Islet precursor cell (in vitro differentiated cells): ENCODE measurements around the gene SNTG2.

Source experiments
- DNase-seq: peaks from one replicate; pipeline ENCODE4 v3.0.0-alpha.2; 2018

The SNTG2 gene

DNA sequence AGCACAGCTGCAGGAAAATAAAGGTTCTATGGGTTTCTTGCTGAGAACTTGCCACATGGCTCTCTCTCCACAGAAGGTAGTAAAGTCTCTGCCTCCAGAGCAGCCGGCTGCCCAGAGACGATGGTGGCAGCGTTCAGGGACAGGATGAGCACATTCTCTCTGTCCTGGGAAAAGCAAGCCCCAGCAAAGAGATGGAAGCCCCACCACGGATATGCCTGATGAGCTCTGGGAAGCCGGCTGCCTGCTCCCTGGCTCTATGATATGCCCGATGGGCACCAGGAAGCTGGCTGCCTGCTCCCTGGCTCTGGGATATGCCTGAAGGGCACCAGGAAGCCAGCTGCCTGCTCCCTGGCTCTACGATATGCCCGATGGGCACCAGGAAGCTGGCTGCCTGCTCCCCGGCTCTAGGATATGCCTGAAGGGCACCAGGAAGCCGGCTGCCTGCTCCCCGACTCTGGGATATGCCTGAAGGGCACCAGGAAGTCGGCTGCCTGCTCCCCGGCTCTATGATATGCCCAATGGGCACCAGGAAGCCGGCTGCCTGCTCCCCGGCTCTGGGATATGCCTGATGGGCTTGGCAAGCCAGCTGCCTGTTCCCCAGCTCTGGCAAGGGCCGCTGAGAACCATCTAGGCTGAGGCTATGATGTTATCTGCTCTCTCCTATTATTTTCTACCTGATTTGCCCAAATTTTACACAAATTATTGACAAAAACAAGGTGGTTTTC, 21.5 kb upstream of the SNTG2 start:
- DNase-seq = peak; percentile 48

DNA sequence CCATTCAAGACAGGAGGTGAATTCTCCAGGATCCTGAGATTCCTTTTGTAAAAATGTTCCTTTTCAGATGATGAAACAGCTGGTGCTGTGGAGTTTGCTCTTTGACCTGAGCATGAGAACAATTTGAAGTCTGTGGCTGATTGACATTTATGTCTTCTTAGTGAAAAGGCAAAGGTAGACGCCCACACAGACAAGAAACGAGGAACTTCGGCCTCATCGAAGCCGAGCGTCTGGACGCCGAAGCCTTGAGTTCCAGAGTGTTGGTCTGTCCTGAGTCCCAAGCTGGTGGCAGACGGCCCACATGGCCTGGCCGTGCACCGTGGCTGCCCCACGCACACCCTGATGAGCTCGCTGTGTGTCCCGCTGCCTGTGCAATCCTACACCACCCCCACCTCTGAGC, 20.7 kb upstream of the SNTG2 start:
- peak; percentile 30 for DNase-seq

DNA sequence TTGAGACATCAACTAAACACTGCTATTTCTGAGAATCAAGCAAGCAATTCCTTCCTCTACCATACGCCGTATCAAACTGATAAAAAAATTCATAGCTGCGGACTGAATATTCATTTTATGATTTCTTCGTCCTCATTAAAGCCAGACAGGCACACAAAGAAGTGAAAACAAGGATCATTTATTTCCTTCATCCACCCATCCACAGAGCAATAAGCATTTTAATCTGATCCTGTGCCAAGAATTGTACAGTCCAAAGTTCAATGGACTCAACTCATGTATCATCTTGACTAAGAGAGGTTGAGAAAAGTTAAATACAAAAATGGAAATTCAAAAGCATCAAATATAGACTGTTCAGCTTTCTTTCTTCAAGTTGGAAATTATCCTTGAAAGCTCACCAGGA, 19.7 kb upstream of the SNTG2 start:
- no peak for DNase-seq

DNA sequence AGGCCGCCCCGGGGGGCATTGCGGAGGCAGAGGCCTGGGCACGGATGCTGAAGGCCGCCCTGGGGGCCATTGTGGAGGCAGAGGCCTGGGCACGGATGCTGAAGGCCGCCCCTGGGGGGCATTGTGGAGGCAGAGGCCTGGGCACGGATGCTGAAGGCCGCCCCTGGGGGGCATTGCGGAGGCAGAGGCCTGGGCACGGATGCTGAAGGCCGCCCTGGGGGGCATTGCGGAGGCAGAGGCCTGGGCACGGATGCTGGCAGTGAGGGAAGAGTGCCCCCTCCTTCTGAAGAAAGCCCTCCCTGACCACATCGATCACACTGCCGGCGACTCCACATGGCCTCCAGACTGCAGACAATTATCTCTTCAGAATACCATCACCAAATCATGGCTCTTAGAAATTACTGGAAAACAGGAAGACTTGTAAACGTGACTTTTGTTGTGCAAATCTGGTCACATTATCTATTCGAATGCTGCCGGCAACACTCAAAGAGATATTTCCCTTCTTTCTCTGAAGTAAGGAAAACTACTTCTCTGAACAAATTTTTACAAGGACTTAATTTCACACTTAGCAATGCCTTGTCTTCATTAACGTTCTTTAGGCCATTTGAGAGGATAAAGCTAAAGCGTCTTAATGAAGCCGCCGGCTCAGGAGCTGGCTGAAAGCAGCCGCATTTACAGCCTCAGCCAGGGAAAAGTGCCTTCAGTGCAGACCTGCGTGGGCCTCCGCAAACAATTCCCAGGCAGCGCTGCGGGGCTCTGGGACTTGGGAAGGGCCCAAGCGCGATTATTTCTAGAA, 18.1 kb upstream of the SNTG2 start:
- no peak for DNase-seq

DNA sequence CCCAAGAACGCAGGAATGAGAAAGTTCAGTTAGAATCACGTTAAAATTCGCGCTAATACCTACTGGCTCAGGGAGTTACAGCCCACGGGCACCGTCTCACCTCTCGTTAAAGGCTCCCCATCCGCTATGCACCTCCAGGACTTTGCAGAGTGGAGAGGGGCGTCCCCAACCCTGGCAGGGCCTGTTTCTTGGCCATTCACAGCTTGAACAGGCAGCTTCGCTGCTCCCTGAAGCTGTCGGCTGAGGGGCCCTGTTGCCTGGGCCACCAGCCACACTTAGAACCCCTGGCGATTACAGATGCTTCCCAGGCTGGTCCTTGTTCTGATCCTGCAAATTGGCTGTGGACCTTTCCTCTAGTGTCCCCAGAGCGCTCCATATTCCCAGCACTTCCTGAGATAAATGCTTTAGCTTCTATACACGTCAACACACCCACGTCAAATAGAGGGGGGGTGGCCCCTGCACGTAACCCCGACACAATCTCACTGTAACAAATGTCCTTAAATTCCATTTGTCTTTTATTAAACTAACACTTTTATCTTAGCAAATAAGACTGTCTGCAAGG, 16.8 kb upstream of the SNTG2 start:
- no peak for DNase-seq

DNA sequence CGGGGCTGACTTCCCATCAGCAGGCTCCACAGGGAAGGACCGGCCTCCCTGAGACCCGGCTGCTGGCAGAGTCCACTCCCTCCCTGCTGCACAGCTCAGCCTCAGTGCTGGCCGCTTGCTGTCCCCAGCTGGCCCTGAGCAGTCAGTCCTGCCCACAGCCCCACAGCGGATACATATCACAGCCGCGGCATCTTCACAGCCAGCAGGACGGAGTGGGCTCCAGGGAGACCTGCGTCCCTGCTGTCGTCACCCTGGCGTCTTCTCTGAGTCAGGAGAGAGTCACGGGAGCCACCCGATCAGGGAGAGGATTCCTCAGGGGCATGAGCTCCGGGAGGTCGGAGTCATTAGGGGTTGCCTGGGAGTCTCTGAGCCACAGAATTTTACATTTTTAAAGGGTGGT, 13.1 kb upstream of the SNTG2 start:
- DNase-seq = no peak

DNA sequence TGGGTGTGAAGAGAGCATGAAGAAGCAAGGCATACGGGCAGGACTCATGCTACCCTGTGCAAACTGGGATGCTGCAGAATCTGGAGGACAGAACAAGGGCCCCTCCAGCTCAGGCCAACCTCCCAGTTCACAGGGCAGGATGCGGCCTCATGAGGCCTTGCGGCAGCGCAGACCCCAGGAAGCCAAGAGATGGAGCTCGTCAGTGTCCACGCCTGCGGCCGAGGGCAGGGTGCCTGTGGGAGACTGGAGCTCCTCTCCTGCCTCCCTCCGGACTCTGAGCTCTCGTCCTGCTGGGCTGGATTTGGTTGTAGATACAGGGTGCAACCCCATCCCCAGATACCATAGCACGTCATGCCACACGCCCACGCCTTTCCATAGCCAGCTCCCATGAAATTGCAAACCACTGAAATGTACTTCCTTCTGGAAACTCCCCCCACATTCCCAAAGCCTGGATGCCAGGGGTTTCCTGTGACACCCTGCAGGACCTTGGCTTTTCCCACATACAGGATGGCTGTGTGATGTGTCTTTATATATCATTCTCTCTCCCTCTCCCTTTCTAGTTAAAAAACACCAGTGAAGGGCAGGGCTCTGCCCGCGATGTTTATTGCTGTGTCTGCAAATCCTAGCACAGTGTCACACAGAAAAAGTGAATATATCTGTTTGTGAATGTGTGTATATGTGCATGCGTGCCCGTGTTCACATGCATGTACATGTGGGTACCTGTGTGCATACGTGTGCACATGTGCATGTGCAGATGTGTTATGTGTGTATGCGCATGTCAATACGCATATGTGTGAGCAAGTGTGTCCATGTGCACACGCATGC, 12.3 kb upstream of the SNTG2 start:
- no peak for DNase-seq

DNA sequence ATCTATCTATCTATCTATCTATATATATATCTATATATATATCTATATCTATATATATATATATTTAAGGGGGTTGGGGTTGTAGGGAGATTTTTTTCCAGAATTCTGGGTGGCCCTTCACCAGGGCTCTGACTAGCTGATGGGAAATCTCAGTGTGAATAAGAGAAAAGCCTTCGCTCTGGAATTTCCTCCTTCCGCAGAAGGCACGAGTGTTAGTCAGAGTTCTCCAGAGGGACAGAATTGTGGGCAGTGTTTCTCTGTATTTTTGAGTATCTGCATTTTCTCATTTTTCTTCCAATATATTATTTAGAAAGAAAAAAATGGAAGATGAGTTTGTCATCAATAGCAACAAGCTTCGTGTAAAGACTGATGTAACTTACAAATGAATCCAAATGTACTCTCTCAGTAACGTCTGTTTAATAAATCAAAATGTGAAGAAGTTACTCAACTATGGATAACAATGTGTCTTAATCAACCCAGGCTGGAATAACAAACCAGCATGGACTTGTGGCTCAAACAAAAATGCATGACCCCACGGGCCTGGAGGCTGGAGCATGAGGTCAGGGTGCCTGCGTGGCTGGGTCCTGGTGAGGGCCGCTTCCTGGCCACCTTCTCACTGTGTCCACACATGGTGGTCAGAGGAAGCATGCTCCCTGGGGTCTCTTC, 10.6 kb upstream of the SNTG2 start:
- no peak for DNase-seq

DNA sequence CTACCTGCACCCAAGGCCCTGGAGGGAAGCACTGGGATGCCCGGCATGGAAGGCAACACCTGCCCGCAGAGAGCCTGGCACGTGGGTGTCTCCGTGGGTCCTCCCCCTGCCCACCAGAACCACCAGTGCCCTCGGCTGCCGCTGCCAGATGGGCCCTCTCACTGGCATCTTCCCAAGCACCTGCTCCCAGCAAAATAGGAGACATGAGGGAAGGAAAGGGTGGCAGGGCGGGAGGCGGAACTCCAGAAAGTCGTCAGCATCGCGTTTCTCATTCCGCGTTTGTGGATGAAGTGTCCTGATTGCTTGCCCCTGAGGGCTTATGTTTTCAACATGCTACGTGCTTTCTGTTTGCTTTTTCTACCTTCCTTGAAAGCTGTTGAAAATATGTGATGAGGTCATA, 8.8 kb upstream of the SNTG2 start:
- no peak for DNase-seq

DNA sequence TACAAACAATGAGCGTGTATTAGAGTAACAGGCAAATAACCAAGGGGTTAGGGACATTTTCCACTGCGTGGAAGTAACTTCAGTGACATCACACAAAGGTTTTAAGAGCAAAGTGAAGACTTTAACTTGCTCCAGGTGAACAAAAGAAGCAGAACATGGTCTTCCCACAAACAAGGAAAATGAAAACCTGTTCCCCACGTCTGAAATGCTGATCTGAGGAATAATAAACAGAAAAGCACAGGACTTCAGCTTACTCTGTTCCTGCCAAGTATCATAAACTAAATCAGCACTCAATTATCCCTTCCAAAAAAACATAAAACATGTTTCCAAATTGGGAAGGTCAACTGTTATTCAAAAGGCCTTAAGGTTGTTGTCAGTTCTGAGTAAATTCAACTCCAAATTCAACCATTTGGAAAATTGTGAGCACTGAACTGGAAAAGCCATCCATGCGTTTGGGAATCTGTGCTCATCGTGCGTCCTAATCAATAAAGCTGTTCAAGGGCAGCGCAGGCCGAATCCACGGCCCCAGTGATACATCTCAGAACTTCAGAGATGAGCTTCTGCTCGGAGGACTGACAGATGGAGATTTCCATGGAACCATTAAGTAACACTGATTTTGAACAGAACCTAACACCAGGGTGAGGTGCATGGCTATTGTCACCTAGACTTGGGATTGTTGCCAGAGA, 7.7 kb upstream of the SNTG2 start:
- no peak for DNase-seq

DNA sequence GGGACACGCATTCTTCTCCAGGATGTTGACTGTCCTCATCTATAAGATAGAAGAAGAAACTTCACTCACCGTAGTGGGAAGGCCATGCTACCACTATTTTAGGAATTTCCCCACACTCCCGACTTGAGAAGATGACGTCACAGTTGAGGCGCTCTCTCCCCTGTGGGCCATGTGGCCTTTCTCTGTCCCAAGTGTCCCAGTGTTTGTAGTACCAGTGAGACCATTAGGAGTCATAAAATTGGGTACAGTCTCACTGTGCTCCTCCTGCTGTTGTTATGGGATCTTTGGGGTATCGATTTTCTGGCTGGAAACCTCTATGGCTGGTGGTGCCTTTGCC, 7.2 kb upstream of the SNTG2 start:
- no peak for DNase-seq

DNA sequence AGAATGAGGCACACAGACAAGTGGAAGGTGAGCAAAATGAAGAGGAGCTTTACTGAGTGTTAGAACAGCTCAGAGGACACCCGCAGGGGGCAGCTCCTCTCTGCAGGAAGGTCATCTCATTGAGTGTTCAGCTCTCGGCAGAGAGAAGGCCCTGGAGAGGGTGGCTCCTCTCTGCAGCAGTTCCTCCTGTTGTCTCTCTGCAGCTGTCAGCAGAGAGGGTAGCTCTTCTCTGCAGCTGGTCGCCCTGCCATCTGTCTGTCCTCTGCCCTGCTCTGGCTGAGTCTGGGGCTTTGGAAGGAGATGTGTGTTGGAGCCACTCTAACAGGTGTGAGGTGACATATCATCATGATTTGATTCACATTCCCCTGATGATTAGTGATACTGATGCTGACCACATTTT, 6.8 kb upstream of the SNTG2 start:
- DNase-seq = no peak

DNA sequence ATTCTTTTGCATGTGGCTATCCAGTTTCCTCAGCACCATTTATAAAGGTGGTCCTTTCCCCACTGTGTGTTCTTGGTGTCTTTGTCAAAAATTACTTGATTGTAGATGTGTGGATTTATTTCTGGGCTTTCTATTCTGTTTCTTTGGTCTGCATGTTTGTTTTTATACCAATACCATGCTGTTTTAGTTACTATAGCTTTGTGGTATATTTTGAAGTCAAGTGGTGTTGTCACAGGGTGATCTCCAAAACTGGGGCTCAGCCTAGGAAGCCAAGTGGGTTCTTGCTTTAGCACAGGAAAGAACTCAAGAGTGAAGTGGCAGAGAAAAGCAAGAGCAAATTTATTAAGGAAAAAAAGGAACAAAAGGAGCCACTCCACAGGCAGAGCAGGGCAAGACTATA, 6.0 kb upstream of the SNTG2 start:
- no peak for DNase-seq

DNA sequence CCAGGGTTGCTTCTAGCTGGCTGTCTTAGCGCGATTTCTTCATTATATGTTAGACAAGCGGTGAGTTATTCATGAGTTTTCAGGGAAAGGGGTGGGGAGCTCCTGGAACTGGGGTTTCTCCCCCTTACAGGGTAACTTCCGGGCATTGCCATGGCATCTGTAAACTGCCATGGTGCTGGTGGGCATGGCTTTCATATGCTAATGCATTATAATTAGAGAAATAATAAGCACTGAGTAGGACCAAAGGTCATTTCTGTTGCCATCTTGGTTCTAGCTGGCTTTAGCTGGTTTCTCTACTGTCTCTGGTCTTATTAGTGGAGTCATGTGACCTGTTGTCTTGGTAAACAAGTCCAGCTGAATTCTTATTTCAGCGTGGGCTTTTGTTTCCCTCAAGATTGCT, 5.5 kb upstream of the SNTG2 start:
- no peak for DNase-seq

DNA sequence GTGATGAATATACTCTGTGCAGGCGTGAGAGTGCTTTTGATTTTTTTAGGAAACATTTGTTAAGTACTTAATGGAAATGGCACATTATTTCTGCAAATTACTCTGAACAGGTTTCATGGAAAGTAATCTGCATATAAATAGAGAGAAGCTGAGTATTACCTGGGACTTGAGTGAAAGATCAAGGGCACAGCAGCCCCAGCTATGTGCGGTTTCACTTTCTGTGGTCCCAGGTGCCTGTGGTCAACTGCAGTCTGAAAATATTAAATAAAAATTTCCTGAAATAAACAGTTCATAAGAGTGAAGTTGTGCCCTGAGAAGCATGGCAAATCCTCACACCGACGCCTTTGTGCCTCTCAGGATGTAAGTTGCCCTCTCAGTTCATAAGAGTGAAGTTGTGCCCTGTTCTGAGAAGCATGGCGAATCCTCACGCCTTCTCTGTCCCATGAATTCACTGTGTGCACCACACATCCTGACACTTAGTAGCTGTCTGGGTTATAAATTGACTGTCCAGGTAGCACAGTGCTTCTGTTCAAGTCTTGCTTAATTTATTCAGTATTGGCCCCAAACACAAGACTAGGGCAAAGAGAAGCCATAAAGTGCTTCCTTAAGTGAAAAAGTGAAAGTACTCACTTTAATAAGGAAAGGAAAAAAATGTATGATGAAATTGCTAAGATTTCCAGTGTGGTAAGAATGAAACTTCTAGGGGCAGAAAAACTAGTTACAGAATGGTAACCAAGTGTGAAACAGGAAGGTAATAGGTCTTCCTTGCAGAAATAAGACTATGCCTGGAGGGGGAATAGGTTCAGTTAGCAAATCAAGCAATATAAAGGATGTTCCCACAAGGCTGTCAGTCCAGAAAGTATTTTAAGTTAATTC, 4.3 kb upstream of the SNTG2 start:
- DNase-seq = no peak

DNA sequence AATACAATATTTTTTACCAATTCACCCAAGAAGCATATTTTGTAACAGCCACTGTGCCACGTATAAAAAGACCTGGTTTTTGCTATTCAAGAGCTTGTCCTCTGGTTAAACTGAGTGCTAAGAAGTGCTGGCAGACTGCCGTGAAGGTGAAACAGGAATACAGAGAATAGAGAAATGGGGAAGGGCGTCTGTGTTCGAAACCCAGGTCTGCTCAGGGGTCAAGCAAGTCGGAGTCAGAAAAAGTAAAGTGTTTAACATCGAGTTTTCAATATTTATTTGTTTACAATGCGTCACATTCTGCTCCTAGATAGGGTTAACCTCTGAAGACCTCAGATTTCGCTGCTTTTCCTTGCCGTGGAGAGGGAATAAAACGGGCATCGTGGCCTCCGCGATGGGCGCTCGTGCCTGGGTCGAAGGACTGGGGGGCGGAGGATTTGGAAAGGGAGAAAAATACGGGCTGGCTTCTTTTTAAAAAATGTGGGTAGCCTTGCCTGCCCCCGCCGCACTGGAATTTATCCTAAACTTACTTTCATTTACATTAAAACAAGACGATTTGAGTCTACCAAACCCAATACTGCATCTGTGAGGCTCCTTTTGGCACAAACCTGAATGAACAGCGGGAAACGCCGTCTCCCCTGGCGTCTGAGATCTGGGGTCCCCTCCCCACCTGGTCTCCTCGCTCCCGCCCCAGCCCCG, 1.1 kb upstream of the SNTG2 start:
- DNase-seq = no peak

DNA sequence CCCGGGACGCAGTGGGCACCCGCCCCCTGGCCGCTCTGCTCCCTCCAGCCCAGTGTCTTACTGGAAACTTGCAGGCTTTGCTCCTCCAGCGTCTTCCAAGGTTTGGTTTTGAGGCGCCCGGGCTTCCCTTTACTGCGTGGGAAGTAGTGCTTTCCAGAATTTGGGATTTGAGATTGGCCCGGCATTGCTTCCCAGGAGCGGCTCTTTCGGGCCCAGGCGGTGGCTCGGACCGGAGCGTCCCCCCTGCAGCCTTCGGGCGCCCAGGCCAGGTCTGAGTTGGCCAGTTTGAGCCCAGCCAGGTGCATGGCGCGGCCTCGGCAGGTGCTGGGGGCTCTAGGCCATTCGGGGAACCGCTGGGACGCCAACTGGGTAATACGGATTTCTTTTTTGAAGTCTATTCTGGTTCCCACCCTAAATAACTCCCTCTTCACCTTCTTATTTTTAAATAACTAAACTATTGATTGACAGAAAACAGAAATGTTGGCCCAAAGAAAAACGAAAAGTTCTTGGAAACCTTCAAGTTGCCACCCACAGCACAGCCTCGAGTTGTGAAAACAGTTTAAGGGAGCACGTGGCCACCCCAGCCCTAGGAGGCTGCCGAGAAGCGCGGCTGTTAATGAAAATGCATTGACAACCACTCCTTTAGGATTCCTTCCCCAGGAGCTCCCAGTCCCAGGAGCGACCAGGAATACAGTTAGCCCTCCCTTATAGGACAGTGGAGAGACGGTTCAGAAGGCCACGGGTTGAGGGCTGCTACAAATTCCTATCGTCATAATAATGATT, 766 bp downstream of the SNTG2 start:
- DNase-seq = no peak

DNA sequence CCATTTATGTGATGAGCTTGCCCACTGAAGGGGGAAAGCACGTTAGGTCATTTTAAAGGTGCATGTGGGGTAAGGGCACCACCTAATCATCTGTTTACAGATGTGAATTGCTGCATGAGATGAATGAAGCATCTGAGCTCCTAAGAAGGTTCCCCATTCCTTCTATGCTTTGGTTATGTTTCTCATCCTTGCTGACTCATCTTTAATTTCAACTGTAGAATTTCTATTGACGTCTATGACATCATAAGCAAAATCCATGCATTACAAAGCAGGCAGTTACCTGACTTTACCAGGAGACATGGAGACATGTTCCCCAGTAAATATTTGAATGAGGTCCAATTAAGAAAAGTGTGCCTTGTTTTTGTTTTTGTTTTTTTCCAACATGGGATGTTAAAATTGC, 2.8 kb downstream of the SNTG2 start:
- DNase-seq = no peak

DNA sequence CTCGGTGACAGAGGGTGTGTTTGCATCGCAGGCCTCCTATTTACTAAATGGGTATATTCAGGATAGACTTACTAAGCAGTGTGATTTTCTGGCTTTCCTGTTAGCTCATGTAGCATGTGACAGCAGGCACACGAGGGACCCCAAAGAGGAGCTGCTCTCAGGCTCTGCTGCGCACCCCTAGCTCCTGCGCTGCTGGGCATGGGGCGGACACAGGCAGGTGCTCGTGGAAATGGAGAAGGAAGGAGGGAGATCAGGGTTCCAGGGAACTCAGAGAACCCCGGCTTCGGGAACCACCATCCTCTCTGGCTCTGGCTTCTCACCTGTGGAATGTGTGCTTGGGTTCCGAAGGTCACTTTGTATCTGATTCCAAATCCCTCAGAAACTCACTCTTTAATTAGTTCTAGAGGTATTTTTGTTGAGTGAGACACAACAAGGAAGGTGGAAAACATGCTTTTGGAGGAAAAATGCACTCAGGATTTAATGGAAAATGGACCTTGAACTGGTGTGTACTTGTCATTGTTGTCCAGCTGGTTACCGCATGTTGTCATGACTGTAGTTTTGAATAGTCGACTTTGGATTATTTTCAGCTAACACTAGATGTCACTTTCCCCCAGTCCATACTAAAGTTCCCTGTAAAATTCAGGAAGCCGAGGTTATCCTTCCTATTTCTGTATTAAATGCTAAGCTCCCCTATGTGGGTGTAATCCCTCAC, 3.5 kb downstream of the SNTG2 start:
- no peak for DNase-seq
